IPS-18a (cell line): Measurements from ENCODE around the gene PHF24.
"Not testable (repeated sequence)": the region's sequence is repeated elsewhere in the genome, so short reads cannot be mapped to it uniquely, and the experiment has no call there.

Source experiments
- H3K27ac ChIP-seq: one replicate; pipeline ENCODE4 v1.5.1; 2013; ENCODE audit warnings: low read length
- H3K27me3 ChIP-seq: one replicate; pipeline ENCODE4 v1.6.1; 2013; ENCODE audit warnings: mild to moderate bottlenecking, low read length; ENCODE audit not compliant: control insufficient read depth, insufficient read depth
- H3K36me3 ChIP-seq: one replicate; pipeline ENCODE4 v1.6.1; 2013; ENCODE audit warnings: low read depth, low read length; ENCODE audit not compliant: control insufficient read depth
- H3K4me1 ChIP-seq: one replicate; pipeline ENCODE4 v1.6.1; 2013; ENCODE audit warnings: low read depth, low read length; ENCODE audit not compliant: control insufficient read depth
- H3K4me3 ChIP-seq: one replicate; pipeline ENCODE4 v1.5.1; 2013; ENCODE audit warnings: low read length
- H3K9ac ChIP-seq: one replicate; pipeline ENCODE4 v1.6.1; 2013; ENCODE audit warnings: mild to moderate bottlenecking, low read length, moderate library complexity
- H3K9me3 ChIP-seq: one replicate; pipeline ENCODE4 v1.6.1; 2013; ENCODE audit warnings: low read depth, low read length; ENCODE audit not compliant: control insufficient read depth

PHF24 gene

GRCh38 chr9:34957492-34958410, at the start of gene PHF24:
PHF24 (plus strand) TSS chr9:34958285; CDS start chr9:34971299, 13,014 bp downstream.
- Histone ChIP-seq H3K27me3 (peaks cover 35% of the 10 kb centered on the region), H3K36me3 (no peaks in the 10 kb centered on the region), H3K4me1 (peaks cover 14% of the 10 kb centered on the region), H3K27ac (no peak within 1 kb of the TSS), H3K9ac (no peak within 1 kb of the TSS), H3K9me3 (no peaks in the 10 kb centered on the region), H3K4me3 (peak within 1 kb of the TSS; percentile 54)

- Histone ChIP-seq H3K36me3 (no peaks in the 10 kb centered on the region), H3K4me1 (no peaks in the 10 kb centered on the region), H3K27ac (no peak overlapping the region), H3K9me3 (no peaks in the 10 kb centered on the region), H3K9ac (no peak overlapping the region), H3K27me3 (no peaks in the 10 kb centered on the region), H3K4me3 (no peak overlapping the region)
These were observed 31.0 kb upstream of the PHF24 start for GRCh38 chr9:34927061-34927460.

- Histone ChIP-seq H3K36me3 (no peaks in the 10 kb centered on the region), H3K4me1 (no peaks in the 10 kb centered on the region), H3K27ac (no peak overlapping the region), H3K9me3 (no peaks in the 10 kb centered on the region), H3K27me3 (no peaks in the 10 kb centered on the region), H3K4me3 (no peak overlapping the region), H3K9ac (no peak overlapping the region)
These were observed 29.2 kb upstream of the PHF24 start for GRCh38 chr9:34928921-34929320.

GRCh38 chr9:34929506-34930102, 28.5 kb upstream of the PHF24 start:
- no peak overlapping the region for H3K4me3 ChIP-seq
- H3K27me3 ChIP-seq: no peaks in the 10 kb centered on the region
- no peaks in the 10 kb centered on the region for H3K36me3 ChIP-seq
- H3K9ac ChIP-seq: no peak overlapping the region
- H3K9me3 ChIP-seq: no peaks in the 10 kb centered on the region
- no peaks in the 10 kb centered on the region for H3K4me1 ChIP-seq
- H3K27ac ChIP-seq: no peak overlapping the region

- H3K4me3 ChIP-seq, H3K27me3 ChIP-seq, H3K27ac ChIP-seq, H3K9me3 ChIP-seq, H3K4me1 ChIP-seq, H3K9ac ChIP-seq, H3K36me3 ChIP-seq: not testable (repeated sequence)
These were observed 18.1 kb upstream of the PHF24 start for GRCh38 chr9:34939989-34940388.

- Histone ChIP-seq H3K4me1 (no peaks in the 10 kb centered on the region), H3K9ac (no peak overlapping the region), H3K36me3 (no peaks in the 10 kb centered on the region), H3K9me3 (no peaks in the 10 kb centered on the region), H3K4me3 (no peak overlapping the region), H3K27me3 (no peaks in the 10 kb centered on the region), H3K27ac (no peak overlapping the region)
These were observed 9.6 kb upstream of the PHF24 start for GRCh38 chr9:34948451-34948850.

- no peak overlapping the region for H3K9ac ChIP-seq
- peaks cover 24% of the 10 kb centered on the region for H3K27me3 ChIP-seq
- H3K36me3 ChIP-seq: no peaks in the 10 kb centered on the region
- no peaks in the 10 kb centered on the region for H3K4me1 ChIP-seq
- no peak overlapping the region for H3K27ac ChIP-seq
- no peaks in the 10 kb centered on the region for H3K9me3 ChIP-seq
- no peak overlapping the region for H3K4me3 ChIP-seq
These were observed 3.9 kb upstream of the PHF24 start for GRCh38 chr9:34954225-34954624.

GRCh38 chr9:34956066-34956465, 2.0 kb upstream of the PHF24 start:
- not testable (repeated sequence) for H3K4me1 ChIP-seq, H3K9ac ChIP-seq, H3K4me3 ChIP-seq, H3K9me3 ChIP-seq, H3K27ac ChIP-seq, H3K36me3 ChIP-seq
- peaks cover 35% of the 10 kb centered on the region for H3K27me3 ChIP-seq

- no peaks in the 10 kb centered on the region for H3K36me3 ChIP-seq
- H3K27me3 ChIP-seq: peaks cover 35% of the 10 kb centered on the region
- H3K9me3 ChIP-seq: no peaks in the 10 kb centered on the region
- H3K9ac ChIP-seq: no peak overlapping the region
- H3K4me1 ChIP-seq: peaks cover 4% of the 10 kb centered on the region
- no peak overlapping the region for H3K4me3 ChIP-seq
- no peak overlapping the region for H3K27ac ChIP-seq
These were observed 1.4 kb upstream of the PHF24 start for GRCh38 chr9:34956648-34957047.

GRCh38 chr9:34958411-34958982, 412 bp downstream of the PHF24 start:
- Histone ChIP-seq H3K27ac (no peak overlapping the region), H3K9ac (no peak overlapping the region), H3K4me3 (peak overlapping the region; percentile 48), H3K36me3 (no peaks in the 10 kb centered on the region), H3K9me3 (no peaks in the 10 kb centered on the region), H3K4me1 (peaks cover 19% of the 10 kb centered on the region), H3K27me3 (peaks cover 35% of the 10 kb centered on the region)

GRCh38 chr9:34959461-34959860, 1.4 kb downstream of the PHF24 start:
- H3K27me3 ChIP-seq: peaks cover 35% of the 10 kb centered on the region
- H3K9me3 ChIP-seq: no peaks in the 10 kb centered on the region
- H3K4me1 ChIP-seq: peaks cover 19% of the 10 kb centered on the region
- H3K9ac ChIP-seq: no peak overlapping the region
- H3K36me3 ChIP-seq: no peaks in the 10 kb centered on the region
- no peak overlapping the region for H3K27ac ChIP-seq
- H3K4me3 ChIP-seq: no peak overlapping the region
